Mesenchymal stem cell (in vitro differentiated cells and primary cell): ENCODE measurements around the gene MARCHF7.
A peak's percentile ranks its signal among the peaks of the same experiment; 100 is the strongest.

Experiments
- DNase-seq: peaks from one replicate; pipeline ENCODE4 v3.0.0-alpha.2; 2013
- H2AFZ ChIP-seq: one replicate; pipeline ENCODE4 v1.6.1; 2013; ENCODE audit warnings: low read depth, mild to moderate bottlenecking, control low read depth, inconsistent platforms, low read length, moderate library complexity
- H2AK5ac ChIP-seq: 2 replicates; pipeline ENCODE4 v1.6.1; 2013; ENCODE audit warnings: low read length, moderate library complexity, mild to moderate bottlenecking, inconsistent platforms; ENCODE audit not compliant: severe bottlenecking
- H2BK120ac ChIP-seq: one replicate; pipeline ENCODE4 v1.6.1; 2013; ENCODE audit warnings: low read depth, mild to moderate bottlenecking, inconsistent platforms, low read length, moderate library complexity
- H2BK12ac ChIP-seq, 2 experiments: one replicate each; pipeline ENCODE4 v1.6.1; 2013; ENCODE audit warnings: inconsistent platforms in 2 of 2, low read length in 2 of 2, mild to moderate bottlenecking in 2 of 2, moderate library complexity in 2 of 2, control low read depth in 1 of 2
- H2BK15ac ChIP-seq: one replicate; pipeline ENCODE4 v1.6.1; 2013; ENCODE audit warnings: mild to moderate bottlenecking, low read depth, inconsistent platforms; ENCODE audit not compliant: poor library complexity, severe bottlenecking
- H2BK5ac ChIP-seq: 2 replicates; pipeline ENCODE4 v1.6.1; 2013; ENCODE audit warnings: low read depth, mild to moderate bottlenecking, low read length, control low read depth, inconsistent platforms; ENCODE audit not compliant: poor library complexity, severe bottlenecking
- H3K14ac ChIP-seq, 2 experiments: one replicate each; pipeline ENCODE4 v1.6.1; 2013; ENCODE audit warnings: inconsistent platforms in 2 of 2, low read length in 2 of 2, control low read depth in 1 of 2, mild to moderate bottlenecking in 1 of 2, moderate library complexity in 1 of 2
- H3K18ac ChIP-seq, 2 experiments: one replicate each; pipeline ENCODE4 v1.6.1; 2013; ENCODE audit warnings: inconsistent platforms in 2 of 2, low read length in 2 of 2, control low read depth in 1 of 2, low read depth in 1 of 2, mild to moderate bottlenecking in 1 of 2
- H3K23ac ChIP-seq, 2 experiments: one replicate each; pipeline ENCODE4 v1.6.1; 2013; ENCODE audit warnings: inconsistent platforms in 2 of 2, low read length in 2 of 2, mild to moderate bottlenecking in 2 of 2, moderate library complexity in 2 of 2, control low read depth in 1 of 2
- H3K27ac ChIP-seq: 2 replicates; pipeline ENCODE4 v1.5.1; 2013; ENCODE audit warnings: mild to moderate bottlenecking, moderate library complexity, low read length, control low read depth, inconsistent platforms; ENCODE audit not compliant: poor library complexity, severe bottlenecking
- H3K27me3 ChIP-seq, 2 experiments: 2 replicates each; pipeline versions ENCODE4 v1.6.1 to v1.7.0; 2013; ENCODE audit warnings: low read length in 2 of 2, mild to moderate bottlenecking in 2 of 2, moderate library complexity in 2 of 2, control low read depth in 1 of 2, inconsistent platforms in 1 of 2; ENCODE audit not compliant: control insufficient read depth in 1 of 2, insufficient read depth in 1 of 2
- H3K36me3 ChIP-seq, 2 experiments: 2 replicates each; pipeline versions ENCODE4 v1.6.1 to v1.7.0; 2013; ENCODE audit warnings: low read length in 2 of 2, control low read depth in 1 of 2, inconsistent platforms in 1 of 2, low read depth in 1 of 2, mild to moderate bottlenecking in 1 of 2; ENCODE audit not compliant: insufficient read depth in 2 of 2, control insufficient read depth in 1 of 2
- H3K4ac ChIP-seq, 2 experiments: one replicate each; pipeline ENCODE4 v1.6.1; 2013; ENCODE audit warnings: inconsistent platforms in 2 of 2, low read length in 2 of 2, mild to moderate bottlenecking in 2 of 2, moderate library complexity in 2 of 2, control low read depth in 1 of 2, low read depth in 1 of 2
- H3K4me1 ChIP-seq: 2 replicates; pipeline ENCODE4 v1.6.1; 2013; ENCODE audit warnings: low read depth, low read length, control low read depth; ENCODE audit not compliant: control insufficient read depth, insufficient read depth
- H3K4me2 ChIP-seq: 2 replicates; pipeline ENCODE4 v1.6.1; 2013; ENCODE audit warnings: low read length, mild to moderate bottlenecking, inconsistent platforms; ENCODE audit not compliant: poor library complexity, severe bottlenecking
- H3K4me3 ChIP-seq, 2 experiments: 2 replicates each; pipeline versions ENCODE4 v1.5.1 to v1.7.0; 2013; ENCODE audit warnings: low read length in 2 of 2, mild to moderate bottlenecking in 2 of 2, control low read depth in 1 of 2, low read depth in 1 of 2; ENCODE audit not compliant: insufficient read depth in 1 of 2
- H3K79me1 ChIP-seq: replicated peaks from 2 replicates; pipeline ENCODE4 v1.6.1; 2013; ENCODE audit warnings: mild to moderate bottlenecking, control low read depth, low read length, inconsistent platforms; ENCODE audit not compliant: poor library complexity, severe bottlenecking
- H3K9ac ChIP-seq: 2 replicates; pipeline ENCODE4 v1.7.0; 2013; ENCODE audit warnings: mild to moderate bottlenecking, low read length, moderate library complexity
- H3K9me3 ChIP-seq: 2 replicates; pipeline ENCODE4 v1.7.0; 2013; ENCODE audit warnings: mild to moderate bottlenecking, low read length; ENCODE audit not compliant: control insufficient read depth
- H4K8ac ChIP-seq: one replicate; pipeline ENCODE4 v1.6.1; 2013; ENCODE audit warnings: inconsistent platforms, mild to moderate bottlenecking, low read length, moderate library complexity
- H4K91ac ChIP-seq: one replicate; pipeline ENCODE4 v1.6.1; 2013; ENCODE audit warnings: mild to moderate bottlenecking, low read length, inconsistent platforms
- WGBS: methylation state at CpG from one replicate; pipeline ENCODE4 v1.1.7; 2013; ENCODE audit warnings: mixed read lengths; 5-methylcytosine and 5-hydroxymethylcytosine counted together

The MARCHF7 gene

DNA sequence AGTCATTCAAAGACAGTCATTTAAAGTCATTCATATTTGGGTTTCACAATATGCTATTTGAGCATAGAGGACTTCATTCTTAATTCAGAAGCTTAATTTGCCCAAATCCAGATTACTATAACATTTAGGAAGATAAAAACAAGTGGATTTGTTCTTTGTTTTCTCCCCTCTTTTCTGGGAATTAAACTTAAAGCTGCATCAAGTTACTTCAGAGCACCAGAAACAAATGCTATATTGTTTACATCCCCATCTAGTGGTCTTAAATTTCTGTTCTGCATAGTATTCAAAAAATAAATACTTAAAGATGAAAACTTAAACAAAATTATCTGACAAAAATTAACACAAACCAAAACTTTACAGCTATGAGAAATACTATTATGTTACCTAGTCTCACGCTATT lies 34.7 kb upstream of the MARCHF7 start:
- no peak overlapping the region for H3K4me2 ChIP-seq
- no peak overlapping the region for H2AK5ac ChIP-seq
- no peak overlapping the region for H3K4ac ChIP-seq
- H3K27me3 ChIP-seq = no peaks in the 10 kb centered on the region
- no peak overlapping the region for H4K91ac ChIP-seq
- peak; percentile 20 for DNase-seq
- no peaks in the 10 kb centered on the region for H3K4me1 ChIP-seq
- H2BK5ac ChIP-seq = no peak overlapping the region
- H3K14ac ChIP-seq = no peak overlapping the region
- H3K27ac ChIP-seq = no peak overlapping the region
- no peak overlapping the region for H4K8ac ChIP-seq
- H2BK15ac ChIP-seq = no peak overlapping the region
- peaks cover 3% of the 10 kb centered on the region for H3K79me1 ChIP-seq
- no peak overlapping the region for H2AFZ ChIP-seq
- no CpG with 5 or more reads among the region's 1 CpG for whole genome bisulfite sequencing
- no peak overlapping the region for H3K9ac ChIP-seq
- no peak overlapping the region for H2BK12ac ChIP-seq
- H3K9me3 ChIP-seq = no peaks in the 10 kb centered on the region
- no peak overlapping the region for H3K18ac ChIP-seq
- no peaks in the 10 kb centered on the region for H3K36me3 ChIP-seq
- H3K23ac ChIP-seq = no peak overlapping the region
- H2BK120ac ChIP-seq = no peak overlapping the region
- H3K4me3 ChIP-seq = no peak overlapping the region

DNA sequence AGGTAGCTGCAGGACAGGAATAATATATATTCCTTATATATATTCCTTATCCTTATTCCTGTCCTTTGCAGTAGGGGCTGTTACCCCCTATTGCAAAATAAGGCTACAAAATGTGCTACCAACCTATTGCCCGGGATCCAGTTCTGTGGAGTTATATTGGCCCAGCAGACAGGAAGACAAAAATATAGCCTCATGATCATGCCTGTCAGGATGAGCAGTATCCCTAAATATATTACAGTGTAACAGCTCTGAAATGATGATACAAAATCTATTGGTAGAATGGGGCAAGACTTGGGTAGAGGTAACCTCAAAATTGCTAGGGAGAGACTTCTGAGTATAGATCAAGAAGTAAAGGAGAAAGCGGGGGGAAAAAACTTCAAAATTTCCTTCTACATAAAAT lies 31.6 kb upstream of the MARCHF7 start:
- Histone ChIP-seq H3K23ac (no peak overlapping the region), H3K4ac (no peak overlapping the region), H4K8ac (no peak overlapping the region), H3K4me3 (no peak overlapping the region), H2BK120ac (no peak overlapping the region), H2AK5ac (no peak overlapping the region), H3K4me1 (no peaks in the 10 kb centered on the region), H3K9ac (no peak overlapping the region), H2BK15ac (no peak overlapping the region), H3K79me1 (peaks cover 3% of the 10 kb centered on the region), H3K27ac (no peak overlapping the region), H3K36me3 (no peaks in the 10 kb centered on the region), H2AFZ (no peak overlapping the region), H4K91ac (no peak overlapping the region), H3K27me3 (no peaks in the 10 kb centered on the region), H2BK5ac (no peak overlapping the region), H3K18ac (no peak overlapping the region), H3K9me3 (no peaks in the 10 kb centered on the region), H2BK12ac (no peak overlapping the region), H3K4me2 (no peak overlapping the region), H3K14ac (no peak overlapping the region)
- no peak for DNase-seq
- WGBS = 100% methylated on average over 1 of the region's 2 CpGs

DNA sequence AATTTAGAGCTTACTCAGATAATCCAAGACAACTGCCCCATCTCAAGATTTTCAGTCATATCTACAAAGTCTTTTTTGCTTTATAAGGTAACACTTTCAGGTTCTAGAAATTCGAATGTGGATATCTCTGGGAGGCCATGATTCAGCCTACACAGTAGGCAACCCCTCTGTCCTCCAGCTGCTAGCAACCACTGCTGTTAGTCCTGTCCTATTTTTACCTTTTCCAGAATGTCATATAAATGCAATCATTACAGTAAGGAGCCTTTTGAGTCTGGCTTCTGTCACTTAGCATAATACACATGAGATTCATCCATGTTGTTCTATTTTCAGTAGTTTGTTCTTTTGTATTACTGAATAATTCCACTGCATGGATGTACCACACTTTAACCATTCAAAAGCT lies 28.5 kb upstream of the MARCHF7 start:
- no peak overlapping the region for H2AK5ac ChIP-seq
- H3K4me1 ChIP-seq = no peaks in the 10 kb centered on the region
- 83% methylated on average over 1 of the region's 1 CpG for WGBS
- H3K36me3 ChIP-seq = no peaks in the 10 kb centered on the region
- H3K4me3 ChIP-seq = no peak overlapping the region
- H3K14ac ChIP-seq = no peak overlapping the region
- no peaks in the 10 kb centered on the region for H3K27me3 ChIP-seq
- H4K8ac ChIP-seq = no peak overlapping the region
- no peak overlapping the region for H3K4ac ChIP-seq
- H3K27ac ChIP-seq = no peak overlapping the region
- no peak overlapping the region for H3K18ac ChIP-seq
- no peak overlapping the region for H3K23ac ChIP-seq
- H2BK5ac ChIP-seq = no peak overlapping the region
- H3K9ac ChIP-seq = no peak overlapping the region
- no peak overlapping the region for H4K91ac ChIP-seq
- no peak overlapping the region for H2BK12ac ChIP-seq
- H3K4me2 ChIP-seq = no peak overlapping the region
- H2BK15ac ChIP-seq = no peak overlapping the region
- no peak overlapping the region for H2AFZ ChIP-seq
- H3K9me3 ChIP-seq = no peaks in the 10 kb centered on the region
- no peak for DNase-seq
- peaks cover 5% of the 10 kb centered on the region for H3K79me1 ChIP-seq
- H2BK120ac ChIP-seq = no peak overlapping the region

DNA sequence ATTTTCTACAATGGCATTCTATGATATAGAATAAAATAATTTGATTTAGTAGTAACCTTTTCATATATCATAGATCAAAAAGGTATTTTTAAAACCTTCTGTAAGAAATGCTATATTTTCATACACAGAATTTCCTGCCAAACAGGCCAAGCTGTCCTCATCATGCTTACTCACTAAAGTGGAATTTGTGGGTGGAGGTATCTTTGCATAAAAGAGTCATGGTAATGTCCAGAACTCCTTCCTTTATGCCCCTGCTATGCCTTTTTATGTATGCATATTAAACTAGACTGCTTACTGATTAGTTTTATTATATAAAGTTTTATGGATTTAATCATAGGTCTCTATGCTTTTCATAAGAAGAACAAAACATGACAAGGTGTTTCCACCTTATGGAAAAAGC lies 27.5 kb upstream of the MARCHF7 start:
- H2AK5ac ChIP-seq = no peak overlapping the region
- H4K91ac ChIP-seq = no peak overlapping the region
- no peak overlapping the region for H3K23ac ChIP-seq
- peaks cover 5% of the 10 kb centered on the region for H3K79me1 ChIP-seq
- no peak overlapping the region for H2BK5ac ChIP-seq
- H3K9me3 ChIP-seq = no peaks in the 10 kb centered on the region
- H3K9ac ChIP-seq = no peak overlapping the region
- H3K27ac ChIP-seq = no peak overlapping the region
- DNase-seq = peak; percentile 35
- no peaks in the 10 kb centered on the region for H3K36me3 ChIP-seq
- H2BK12ac ChIP-seq = no peak overlapping the region
- H2AFZ ChIP-seq = no peak overlapping the region
- no peak overlapping the region for H4K8ac ChIP-seq
- H3K4me2 ChIP-seq = no peak overlapping the region
- H3K27me3 ChIP-seq = no peaks in the 10 kb centered on the region
- no peaks in the 10 kb centered on the region for H3K4me1 ChIP-seq
- H2BK120ac ChIP-seq = no peak overlapping the region
- H2BK15ac ChIP-seq = no peak overlapping the region
- no peak overlapping the region for H3K14ac ChIP-seq
- H3K18ac ChIP-seq = no peak overlapping the region
- no peak overlapping the region for H3K4me3 ChIP-seq
- no peak overlapping the region for H3K4ac ChIP-seq
